Muscle layer of duodenum (tissue), 2 donors: Measurements from ENCODE around the gene TOMM34.

Experiments used
- H3K27ac ChIP-seq: one replicate; pipeline ENCODE4 v1.7.0; 2013; ENCODE audit warnings: mild to moderate bottlenecking, low read length
- H3K27me3 ChIP-seq: one replicate; pipeline ENCODE4 v1.7.0; 2013; ENCODE audit warnings: low read depth, mild to moderate bottlenecking, control low read depth, low read length
- H3K36me3 ChIP-seq, 2 donors: one replicate each; pipeline ENCODE4 v1.7.0; 2013; ENCODE audit warnings: low read length in 2 of 2, control low read depth in 1 of 2, mild to moderate bottlenecking in 1 of 2; ENCODE audit not compliant: insufficient read depth in 2 of 2, control insufficient read depth in 1 of 2
- H3K4me1 ChIP-seq, 2 donors: one replicate each; pipeline ENCODE4 v1.7.0; 2013; ENCODE audit warnings: low read length in 2 of 2, mild to moderate bottlenecking in 2 of 2, control low read depth in 1 of 2, moderate library complexity in 1 of 2; ENCODE audit not compliant: insufficient read depth in 2 of 2, control insufficient read depth in 1 of 2
- H3K4me3 ChIP-seq, 2 donors: one replicate each; pipeline ENCODE4 v1.7.0; 2013; ENCODE audit warnings: low read length in 2 of 2, low read depth in 1 of 2, mild to moderate bottlenecking in 1 of 2
- H3K9me3 ChIP-seq, 2 donors: one replicate each; pipeline ENCODE4 v1.7.0; 2013; ENCODE audit warnings: low read length in 2 of 2, control low read depth in 1 of 2, mild to moderate bottlenecking in 1 of 2; ENCODE audit not compliant: control insufficient read depth in 1 of 2
- donor health status: healthy.

The TOMM34 gene

GRCh38 chr20:44979090-44979621 is 19.0 kb upstream of the TOMM34 start:
- peak overlapping the region; percentile 12 for H3K27ac ChIP-seq
- H3K36me3 ChIP-seq: peaks cover 34 to 44% of the 10 kb centered on the region in 2 donors
- H3K4me3 ChIP-seq: no peak overlapping the region
- no peaks in the 10 kb centered on the region for H3K4me1 ChIP-seq
- H3K9me3 ChIP-seq: no peaks in the 10 kb centered on the region
- H3K27me3 ChIP-seq: no peaks in the 10 kb centered on the region

GRCh38 chr20:44976698-44977097 is 16.5 kb upstream of the TOMM34 start:
- H3K27ac ChIP-seq: no peak overlapping the region
- H3K36me3 ChIP-seq: peaks cover 38 to 44% of the 10 kb centered on the region in 2 donors
- H3K27me3 ChIP-seq: no peaks in the 10 kb centered on the region
- H3K4me3 ChIP-seq: no peak overlapping the region
- H3K4me1 ChIP-seq: no peaks in the 10 kb centered on the region
- no peaks in the 10 kb centered on the region for H3K9me3 ChIP-seq

- Histone ChIP-seq H3K9me3 (no peaks in the 10 kb centered on the region), H3K27me3 (no peaks in the 10 kb centered on the region), H3K36me3 (peaks cover 25 to 33% of the 10 kb centered on the region in 2 donors), H3K4me3 (no peak overlapping the region), H3K27ac (no peak overlapping the region), H3K4me1 (no peaks in the 10 kb centered on the region)
Measured at GRCh38 chr20:44973053-44973452, 12.9 kb upstream of the TOMM34 start.

- Histone ChIP-seq H3K36me3 (peaks cover 16 to 25% of the 10 kb centered on the region in 2 donors), H3K27ac (peak overlapping the region; percentile 61), H3K27me3 (no peaks in the 10 kb centered on the region), H3K4me3 (no peak overlapping the region), H3K4me1 (peaks cover 0 to 13% of the 10 kb centered on the region in 2 donors), H3K9me3 (no peaks in the 10 kb centered on the region)
Measured at GRCh38 chr20:44970243-44970757, 10.1 kb upstream of the TOMM34 start.

GRCh38 chr20:44969300-44969894 is 9.2 kb upstream of the TOMM34 start:
- Histone ChIP-seq H3K36me3 (peaks cover 11 to 16% of the 10 kb centered on the region in 2 donors), H3K27me3 (no peaks in the 10 kb centered on the region), H3K27ac (no peak overlapping the region), H3K4me3 (no peak overlapping the region), H3K9me3 (no peaks in the 10 kb centered on the region), H3K4me1 (peaks cover 0 to 13% of the 10 kb centered on the region in 2 donors)

GRCh38 chr20:44967207-44967807 is 7.1 kb upstream of the TOMM34 start:
- peak overlapping the region; percentile 83 to 94 for H3K4me3 ChIP-seq
- H3K4me1 ChIP-seq: peaks cover 0 to 13% of the 10 kb centered on the region in 2 donors

GRCh38 chr20:44966030-44966961 is 6.1 kb upstream of the TOMM34 start, which contains the start of gene STK4:
Gene STK4, plus strand, starts transcription at chr20:44966512. Its CDS starts 57 bp downstream, at chr20:44966569.
- no peaks in the 10 kb centered on the region for H3K9me3 ChIP-seq
- peaks cover 0 to 13% of the 10 kb centered on the region in 2 donors for H3K4me1 ChIP-seq
- no peaks in the 10 kb centered on the region for H3K27me3 ChIP-seq
- H3K36me3 ChIP-seq: no peaks in the 10 kb centered on the region
- peak within 1 kb of the TSS; percentile 83 to 94 for H3K4me3 ChIP-seq
- H3K27ac ChIP-seq: peak within 1 kb of the TSS; percentile 90

More at GRCh38 chr20:44967207-44967807, 7.1 kb upstream of the TOMM34 start:
- Histone ChIP-seq H3K9me3 (no peaks in the 10 kb centered on the region), H3K27me3 (no peaks in the 10 kb centered on the region), H3K27ac (peak overlapping the region; percentile 80), H3K36me3 (peaks cover 0 to 4% of the 10 kb centered on the region in 2 donors)

GRCh38 chr20:44965651-44966029 is 5.4 kb upstream of the TOMM34 start:
- H3K9me3 ChIP-seq: no peaks in the 10 kb centered on the region
- peak overlapping the region; percentile 83 to 94 for H3K4me3 ChIP-seq
- H3K4me1 ChIP-seq: peaks cover 0 to 16% of the 10 kb centered on the region in 2 donors
- H3K36me3 ChIP-seq: no peaks in the 10 kb centered on the region
- H3K27me3 ChIP-seq: no peaks in the 10 kb centered on the region
- H3K27ac ChIP-seq: peak overlapping the region; percentile 90

- Histone ChIP-seq H3K27me3 (no peaks in the 10 kb centered on the region), H3K36me3 (no peaks in the 10 kb centered on the region), H3K27ac (no peak overlapping the region), H3K4me3 (no peak overlapping the region), H3K4me1 (peaks cover 10 to 29% of the 10 kb centered on the region in 2 donors), H3K9me3 (no peaks in the 10 kb centered on the region)
Measured at GRCh38 chr20:44963325-44964215, 3.4 kb upstream of the TOMM34 start.

GRCh38 chr20:44962483-44962882 is 2.3 kb upstream of the TOMM34 start:
- H3K27me3 ChIP-seq: no peaks in the 10 kb centered on the region
- H3K27ac ChIP-seq: no peak overlapping the region
- H3K4me1 ChIP-seq: peaks cover 14 to 27% of the 10 kb centered on the region in 2 donors
- no peak overlapping the region for H3K4me3 ChIP-seq
- no peaks in the 10 kb centered on the region for H3K9me3 ChIP-seq
- H3K36me3 ChIP-seq: no peaks in the 10 kb centered on the region
